H1 (cell line): ENCODE data around the gene TCAIM. TPM values are rescaled to one million over a fixed set of nuclear protein-coding genes. Genes with fewer than 3 reads are reported as not detected.

ENCODE experiments used
- CEBPB ChIP-seq: IDR thresholded peaks from 2 replicates; pipeline ENCODE4 v1.6.1; 2012; ENCODE audit warnings: low read depth, low read length
- CHD7 ChIP-seq: fragments of 300-600 bp; sonication (generic); IDR thresholded peaks from 2 replicates; pipeline ENCODE4 v1.7.1; 2012; ENCODE audit warnings: low read length, moderate library complexity, mild to moderate bottlenecking, inconsistent platforms; ENCODE audit not compliant: insufficient replicate concordance
- HDAC2 ChIP-seq, 2 experiments: fragments of 300-600 bp in 1 of 2; sonication (generic) in 1 of 2; IDR thresholded peaks; 2 replicates each; pipeline ENCODE4 v1.6.1; 2011 to 2012; ENCODE audit warnings: low read depth in 2 of 2, low read length in 2 of 2, mild to moderate bottlenecking in 2 of 2, moderate library complexity in 2 of 2, borderline replicate concordance in 1 of 2, inconsistent platforms in 1 of 2
- JUND ChIP-seq: IDR thresholded peaks from 2 replicates; pipeline ENCODE4 v1.6.1; 2011; ENCODE audit warnings: mild to moderate bottlenecking, improper control_type of control experiment, low read length
- ZNF274 ChIP-seq: IDR thresholded peaks from 2 replicates; pipeline ENCODE4 v1.7.0; 2012; ENCODE audit warnings: low read length, borderline replicate concordance; ENCODE audit errors: extremely low read depth
- polyA plus RNA-seq, 7 experiments: library from polyadenylated mRNA; depleted of rRNA in 3 of 7; stranded (reverse) in 5 of 7; unstranded in 2 of 7; fragments of >200 nt in 5 of 7; fragments of 200-250 nt in 2 of 7; gene quantifications; 1 replicate in 5 of 7; 2 replicates in 1 of 7; 4 replicates in 1 of 7; pipeline versions ENCODE4 v1.2.1 to v1.2.3, GENCODE V29; 2011 to 2013; ENCODE audit warnings: missing spikeins in 2 of 7, mixed read lengths in 2 of 7
- total RNA-seq: library from RNA; stranded (reverse); fragmentation: NEBNext Ultra II Directional; extraction: Animal tissue kit (Norgen Biotek cat#: 25700); gene quantifications from 2 replicates; pipeline ENCODE4 v1.2.1, GENCODE V29; 2021

Gene TCAIM
- total and polyA plus RNA-seq, 2 of the 8 experiments (the other 6 are each of a cell fraction or from before 2014, with no cell fraction given), result 6.9 to 22.1 TPM

GRCh38 chr3:44324584-44324983 is 14.0 kb upstream of the TCAIM start (continued):
- TF ChIP-seq CHD7 (no peak), JUND (no peak), HDAC2 (IDR thresholded peaks at IDR 0.05; ENCODE audit: borderline replicate concordance in 1 of 2, low read depth in 2 of 2, low read length in 2 of 2) (no peak), ZNF274 (no peak), CEBPB (no peak)
- TF ChIP-seq, all 59 proteins: peak for 0
